GM06990 (cell line): ENCODE measurements around the gene GULP1.

ENCODE experiments used
- DNase-seq: peaks from one replicate; pipeline ENCODE4 v3.0.0-alpha.2; 2011; ENCODE audit not compliant: insufficient read length; ENCODE audit errors: extremely low read depth
- H3K27me3 ChIP-seq: replicated peaks from 2 replicates; pipeline ENCODE4 v1.6.0; 2011; ENCODE audit warnings: low read length; ENCODE audit not compliant: control insufficient read depth, insufficient read depth
- H3K36me3 ChIP-seq: 2 replicates; pipeline ENCODE4 v1.5.1; 2011; ENCODE audit warnings: low read length; ENCODE audit not compliant: control insufficient read depth, insufficient read depth
- H3K4me3 ChIP-seq: replicated peaks from 2 replicates; pipeline ENCODE4 v1.5.1; 2011; ENCODE audit warnings: low read depth, mild to moderate bottlenecking, control low read depth, low read length
- CTCF ChIP-seq: IDR thresholded peaks from 2 replicates; pipeline ENCODE4 v1.5.1; 2011; ENCODE audit warnings: low read length, control low read depth, mild to moderate bottlenecking, inconsistent platforms; ENCODE audit not compliant: insufficient read depth, poor library complexity, severe bottlenecking

Gene GULP1

GRCh38 chr2:188291617-188292347 lies at the start of gene GULP1:
GULP1 (plus strand) TSS chr2:188291874; CDS start chr2:188477703, 185,829 bp downstream.
- Histone ChIP-seq H3K27me3 (no peaks in the 10 kb centered on the region), H3K36me3 (no peaks in the 10 kb centered on the region), H3K4me3 (no peak within 1 kb of the TSS)
- TF ChIP-seq CTCF: no peak
- DNase-seq: peak; percentile 10

GRCh38 chr2:188243381-188243780 lies 48.3 kb upstream of the GULP1 start:
- DNase-seq: no peak
- H3K4me3 ChIP-seq: no peak overlapping the region
- no peaks in the 10 kb centered on the region for H3K27me3 ChIP-seq
- no peak for TF ChIP-seq CTCF
- no peaks in the 10 kb centered on the region for H3K36me3 ChIP-seq

GRCh38 chr2:188244383-188244782 lies 47.3 kb upstream of the GULP1 start:
- DNase-seq: no peak
- TF ChIP-seq CTCF: no peak
- Histone ChIP-seq H3K4me3 (no peak overlapping the region), H3K27me3 (no peaks in the 10 kb centered on the region), H3K36me3 (no peaks in the 10 kb centered on the region)

- Histone ChIP-seq H3K4me3 (no peak overlapping the region), H3K36me3 (no peaks in the 10 kb centered on the region), H3K27me3 (no peaks in the 10 kb centered on the region)
- DNase-seq: no peak
- TF ChIP-seq CTCF: no peak
Observed at GRCh38 chr2:188245230-188245629, 46.4 kb upstream of the GULP1 start.

GRCh38 chr2:188248513-188248912 lies 43.2 kb upstream of the GULP1 start:
- Histone ChIP-seq H3K36me3 (no peaks in the 10 kb centered on the region), H3K27me3 (no peaks in the 10 kb centered on the region), H3K4me3 (no peak overlapping the region)
- TF ChIP-seq CTCF: no peak
- DNase-seq: no peak
